K562 (cell line): ENCODE results near the gene SYT14. TPM values are rescaled to one million over a fixed set of nuclear protein-coding genes. Genes with fewer than 3 reads are reported as not detected.

Experiments
- ATAC-seq: fragments of 200-7000 bp; cut with Tn5 transposase; 3 replicates; pipeline ENCODE4 v1.9.1; 2020; ENCODE audit warnings: moderate library complexity
- BruUV-seq: library from RNA; stranded (reverse); fragments of 400-500 nt; replicated peaks from 2 replicates; lab custom pipeline; 2021; lab: Mats Ljungman, UMichigan
- CTCF ChIA-PET: fragments of 300-600 bp; formaldehyde crosslinking; extraction: SDS; loops from one replicate; lab custom pipeline; 2021; ENCODE audit warnings: low intra/inter-chr PET ratio; lab: Yijun Ruan, JAX
- POLR2A ChIA-PET: fragments of 300-600, 350-650 bp; sonication (Branson Sonifier 250); formaldehyde crosslinking; extraction: SDS; loops from one replicate; lab custom pipeline; 2021; ENCODE audit warnings: antibody characterized with exemption, inconsistent platforms; lab: Yijun Ruan, JAX
- DNase-seq, 4 experiments: peaks; one replicate each; pipeline versions ENCODE4 v3.0.0 to v3.0.0-alpha.2; 2011 to 2018; ENCODE audit warnings: low spot score in 3 of 4, mixed read lengths in 3 of 4; ENCODE audit errors: extremely low read depth in 1 of 4
- FAIRE-seq: peaks from 2 replicates; lab custom pipeline; 2011; peaks lifted over from hg19 to GRCh38; lab: Jason Lieb, UNC
- H2AFZ ChIP-seq: 2 replicates; pipeline ENCODE4 v1.6.0; 2011; ENCODE audit warnings: low read depth, low read length, control low read depth, inconsistent platforms
- H3K27ac ChIP-seq: fragments of 200-600 bp; 3 replicates; pipeline ENCODE4 v1.8.0; 2011; ENCODE audit warnings: low read depth, mild to moderate bottlenecking, control low read depth, inconsistent platforms, low read length, moderate library complexity, mixed read lengths; ENCODE audit errors: extremely low read depth
- H3K27me3 ChIP-seq, 2 experiments: fragments of 300-600 bp in 1 of 2; 2 replicates in 1 of 2; 3 replicates in 1 of 2; pipeline versions ENCODE4 v1.6.0 to v1.8.0; 2011; ENCODE audit warnings: inconsistent platforms in 2 of 2, low read length in 2 of 2, mild to moderate bottlenecking in 1 of 2, mixed read lengths in 1 of 2, moderate library complexity in 1 of 2; ENCODE audit not compliant: control insufficient read depth in 2 of 2, insufficient read depth in 2 of 2
- H3K36me3 ChIP-seq: fragments of 300-600 bp; 3 replicates; pipeline ENCODE4 v1.8.0; 2011; ENCODE audit warnings: mild to moderate bottlenecking, low read length, inconsistent platforms; ENCODE audit not compliant: control insufficient read depth, insufficient read depth
- H3K4me1 ChIP-seq, 2 experiments: fragments of 200-600 bp in 1 of 2; replicated peaks in 1 of 2; 2 replicates in 1 of 2; 3 replicates in 1 of 2; pipeline versions ENCODE4 v1.5.1 to v1.8.0; 2011; ENCODE audit warnings: inconsistent platforms in 2 of 2, low read length in 2 of 2, mild to moderate bottlenecking in 1 of 2, mixed read lengths in 1 of 2, moderate library complexity in 1 of 2; ENCODE audit not compliant: control insufficient read depth in 2 of 2, insufficient read depth in 2 of 2
- H3K4me2 ChIP-seq: 2 replicates; pipeline ENCODE4 v1.6.1; 2011; ENCODE audit warnings: low read length, control low read depth, inconsistent platforms, mixed read lengths; ENCODE audit not compliant: insufficient read depth
- H3K4me3 ChIP-seq: fragments of 200-600 bp; sonication (generic), shearing (Covaris generic); 2 replicates; pipeline ENCODE4 v1.5.1; 2016; ENCODE audit warnings: control low read depth, inconsistent platforms
- H3K79me2 ChIP-seq: fragments of 200-600 bp; 3 replicates; pipeline ENCODE4 v1.8.0; 2011; ENCODE audit warnings: low read length, inconsistent platforms; ENCODE audit not compliant: control insufficient read depth, insufficient read depth
- H3K9ac ChIP-seq, 2 experiments: 2 replicates each; pipeline versions ENCODE4 v1.6.0 to v1.6.1; 2011; ENCODE audit warnings: low read depth in 2 of 2, low read length in 2 of 2, control low read depth in 1 of 2, inconsistent platforms in 1 of 2, mild to moderate bottlenecking in 1 of 2, mixed read lengths in 1 of 2; ENCODE audit not compliant: insufficient read depth in 1 of 2
- H3K9me1 ChIP-seq: one replicate; pipeline ENCODE4 v1.6.0; 2011; ENCODE audit warnings: inconsistent platforms, mild to moderate bottlenecking, low read length, moderate library complexity; ENCODE audit not compliant: control insufficient read depth, insufficient read depth
- H3K9me3 ChIP-seq: replicated peaks from 2 replicates; pipeline ENCODE4 v1.5.1; 2011; ENCODE audit warnings: low read depth, low read length, inconsistent platforms; ENCODE audit not compliant: control insufficient read depth, insufficient read depth
- H4K20me1 ChIP-seq: replicated peaks from 2 replicates; pipeline ENCODE4 v1.6.1; 2011; ENCODE audit warnings: low read length, inconsistent platforms, mixed read lengths; ENCODE audit not compliant: control insufficient read depth, insufficient read depth
- KAT7 ChIP-seq: sonication (generic); formaldehyde crosslinking; IDR thresholded peaks from 2 replicates; pipeline ENCODE4 v1.8.0; 2022; ENCODE audit warnings: missing genetic modification reagents, mild to moderate bottlenecking, borderline replicate concordance
- MCM3 ChIP-seq: fragments of 450-650 bp; IDR thresholded peaks from 2 replicates; pipeline ENCODE4 v1.6.1; 2016
- MEIS2 ChIP-seq: fragments of 450-650 bp; IDR thresholded peaks from 2 replicates; pipeline ENCODE4 v1.6.1; 2014; ENCODE audit warnings: mild to moderate bottlenecking; ENCODE audit not compliant: partially characterized antibody
- NBN ChIP-seq: fragments of 450-650 bp; IDR thresholded peaks from 2 replicates; pipeline ENCODE4 v1.6.1; 2016; ENCODE audit warnings: low read depth, mild to moderate bottlenecking
- ZNF512 ChIP-seq: IDR thresholded peaks from 2 replicates; pipeline ENCODE4 v1.6.1; 2016; ENCODE audit warnings: missing genetic modification characterization, missing compliant biosample characterization
- ZNF644 ChIP-seq: fragments of 200-800 bp; sonication (Bioruptor generic); IDR thresholded peaks from 2 replicates; pipeline ENCODE4 v1.6.1; 2016; ENCODE audit warnings: low read depth, missing genetic modification characterization, missing compliant biosample characterization
- in situ Hi-C: fragments of 300-500 bp; cut with MboI; formaldehyde crosslinking; loops from 4 replicates; pipeline ENCODE4 v1.15.0; 2018; ENCODE audit warnings: inconsistent platforms, mixed read lengths
- intact Hi-C: fragments of 100-400 bp; cut with micrococcal nuclease; formaldehyde crosslinking; loops from 2 replicates; pipeline ENCODE4 v1.14.2; 2022
- polyA plus RNA-seq, 8 experiments: library from polyadenylated mRNA; depleted of rRNA in 4 of 8; stranded (reverse) in 5 of 8; unstranded in 3 of 8; fragments of >200 nt; fragmentation: Nextera tagmentation in 2 of 8; fragmentation: Illumina TruSeq in 1 of 8; extraction: Ambion mirVana in 2 of 8; extraction: Trizol in 1 of 8; gene quantifications; 2 replicates each; pipeline versions ENCODE4 v1.2.1 to v1.2.3, GENCODE V29; 2011 to 2014; ENCODE audit warnings: inconsistent platforms in 1 of 8, missing spikeins in 1 of 8
- total RNA-seq, 7 experiments: library from RNA; depleted of rRNA in 6 of 7; stranded (reverse); fragments of >200 nt in 6 of 7; fragmentation: Illumina TruSeq in 2 of 7; extraction: Trizol in 2 of 7; gene quantifications; 2 replicates each; pipeline versions ENCODE4 v1.2.1 to v1.2.3, GENCODE V29; 2011 to 2021; ENCODE audit warnings: low replicate concordance in 1 of 7
- TF ChIP-seq, protein P1 (sequence below), 2 experiments: IDR thresholded peaks in 1 of 2; conservative IDR thresholded peaks in 1 of 2; 2 replicates each; pipeline ENCODE4 v1.6.1; 2016; ENCODE audit warnings: low read depth in 2 of 2, mild to moderate bottlenecking in 1 of 2, missing compliant biosample characterization in 1 of 2, missing genetic modification characterization in 1 of 2, moderate library complexity in 1 of 2
- TF ChIP-seq, protein P2 (sequence below): fragments of 450-650 bp; IDR thresholded peaks from 2 replicates; pipeline ENCODE4 v1.6.1; 2016
- TF ChIP-seq, protein P3 (sequence below): fragments of 450-650 bp; formaldehyde crosslinking; IDR thresholded peaks from 2 replicates; pipeline ENCODE4 v1.4.0; 2022; ENCODE audit warnings: missing genetic modification characterization

The SYT14 gene
- total and polyA plus RNA-seq, 9 of the 15 experiments (the other 6 are each of a cell fraction or from before 2014, with no cell fraction given), result 0.01 to 0.04 TPM; not detected in 7

GRCh38 chr1:210053126-210053525 is 115.1 kb downstream of the SYT14 start (continued):
- TF ChIP-seq NBN (no peak), ZNF644 (no peak), MCM3 (no peak), KAT7 (CRISPR knock-in tag) (no peak)

DNA sequence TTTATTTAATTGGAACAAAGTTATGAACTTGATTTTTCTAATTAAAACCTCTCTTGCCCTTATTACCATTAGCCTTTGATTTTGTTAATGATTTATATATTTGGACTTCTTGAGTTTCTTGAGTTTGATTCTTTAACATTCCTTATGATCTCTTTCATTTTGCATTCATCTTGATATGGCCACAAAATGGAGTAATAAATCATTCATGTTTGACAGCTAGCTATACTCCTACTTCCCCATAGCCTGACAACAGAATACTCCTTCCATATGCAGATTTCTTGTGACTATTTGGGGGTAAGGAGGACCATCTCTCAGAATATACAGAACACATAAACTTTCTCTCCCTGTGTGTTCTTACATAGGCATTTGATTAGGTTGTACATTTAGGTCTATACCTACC is 119.6 kb downstream of the SYT14 start:
- no peak for FAIRE-seq
- no peak for DNase-seq
- Histone ChIP-seq H3K4me3 (no peak overlapping the region), H4K20me1 (no peaks in the 10 kb centered on the region), H3K79me2 (no peaks in the 10 kb centered on the region), H3K4me2 (no peak overlapping the region), H3K4me1 (no peaks in the 10 kb centered on the region), H3K36me3 (no peaks in the 10 kb centered on the region), H3K27ac (no peak overlapping the region), H3K9me1 (no peaks in the 10 kb centered on the region), H3K9ac (no peak overlapping the region), H3K27me3 (no peaks in the 10 kb centered on the region), H2AFZ (no peak overlapping the region), H3K9me3 (no peaks in the 10 kb centered on the region)
- CTCF ChIA-PET, result no interaction called here
- intact Hi-C loops (no loop called here), in situ Hi-C loops (no loop called here)
- POLR2A ChIA-PET, result no interaction called here
- no TSS peak for BruUV-seq
- TF ChIP-seq MEIS2 (peak; percentile 64), ZNF512 (tag) (no peak)
- TF ChIP-seq, protein P1, sequence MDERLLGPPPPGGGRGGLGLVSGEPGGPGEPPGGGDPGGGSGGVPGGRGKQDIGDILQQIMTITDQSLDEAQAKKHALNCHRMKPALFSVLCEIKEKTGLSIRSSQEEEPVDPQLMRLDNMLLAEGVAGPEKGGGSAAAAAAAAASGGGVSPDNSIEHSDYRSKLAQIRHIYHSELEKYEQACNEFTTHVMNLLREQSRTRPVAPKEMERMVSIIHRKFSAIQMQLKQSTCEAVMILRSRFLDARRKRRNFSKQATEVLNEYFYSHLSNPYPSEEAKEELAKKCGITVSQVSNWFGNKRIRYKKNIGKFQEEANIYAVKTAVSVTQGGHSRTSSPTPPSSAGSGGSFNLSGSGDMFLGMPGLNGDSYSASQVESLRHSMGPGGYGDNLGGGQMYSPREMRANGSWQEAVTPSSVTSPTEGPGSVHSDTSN (CRISPR knock-in tag; IDR thresholded peaks at IDR 0.05; ENCODE audit: low read depth), result no peak
- TF ChIP-seq, protein P1 (tag; conservative IDR thresholded peaks at IDR 0.05; ENCODE audit: low read depth), result peak; percentile 72
- TF ChIP-seq, protein P2, sequence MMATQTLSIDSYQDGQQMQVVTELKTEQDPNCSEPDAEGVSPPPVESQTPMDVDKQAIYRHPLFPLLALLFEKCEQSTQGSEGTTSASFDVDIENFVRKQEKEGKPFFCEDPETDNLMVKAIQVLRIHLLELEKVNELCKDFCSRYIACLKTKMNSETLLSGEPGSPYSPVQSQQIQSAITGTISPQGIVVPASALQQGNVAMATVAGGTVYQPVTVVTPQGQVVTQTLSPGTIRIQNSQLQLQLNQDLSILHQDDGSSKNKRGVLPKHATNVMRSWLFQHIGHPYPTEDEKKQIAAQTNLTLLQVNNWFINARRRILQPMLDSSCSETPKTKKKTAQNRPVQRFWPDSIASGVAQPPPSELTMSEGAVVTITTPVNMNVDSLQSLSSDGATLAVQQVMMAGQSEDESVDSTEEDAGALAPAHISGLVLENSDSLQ, result peak; percentile 67; the same call in 1 of the 2 replicates
- TF ChIP-seq, protein P3, sequence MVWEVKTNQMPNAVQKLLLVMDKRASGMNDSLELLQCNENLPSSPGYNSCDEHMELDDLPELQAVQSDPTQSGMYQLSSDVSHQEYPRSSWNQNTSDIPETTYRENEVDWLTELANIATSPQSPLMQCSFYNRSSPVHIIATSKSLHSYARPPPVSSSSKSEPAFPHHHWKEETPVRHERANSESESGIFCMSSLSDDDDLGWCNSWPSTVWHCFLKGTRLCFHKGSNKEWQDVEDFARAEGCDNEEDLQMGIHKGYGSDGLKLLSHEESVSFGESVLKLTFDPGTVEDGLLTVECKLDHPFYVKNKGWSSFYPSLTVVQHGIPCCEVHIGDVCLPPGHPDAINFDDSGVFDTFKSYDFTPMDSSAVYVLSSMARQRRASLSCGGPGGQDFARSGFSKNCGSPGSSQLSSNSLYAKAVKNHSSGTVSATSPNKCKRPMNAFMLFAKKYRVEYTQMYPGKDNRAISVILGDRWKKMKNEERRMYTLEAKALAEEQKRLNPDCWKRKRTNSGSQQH (CRISPR knock-in tag), result no peak
- ATAC-seq, result no peak
